Stomach (tissue), 9 donors: ENCODE data around the gene CSMD2. TPM values are rescaled to one million over a fixed set of nuclear protein-coding genes. Genes with fewer than 3 reads are reported as not detected.
A peak's percentile ranks its signal among the peaks of the same experiment; 100 is the strongest.

Source experiments
- DNase-seq, 2 donors: peaks; one replicate each; pipeline versions ENCODE4 v3.0.0 to v3.0.0-alpha.2; 2013 to 2019
- H3K27ac ChIP-seq, 5 donors: fragments of 200-600 bp in 4 of 5; sonication (generic) in 4 of 5; one replicate each; pipeline ENCODE4 v1.5.1; 2013 to 2019; ENCODE audit warnings: mild to moderate bottlenecking in 1 of 5, moderate library complexity in 1 of 5
- H3K27me3 ChIP-seq, 3 donors: fragments of 200-600 bp; sonication (generic); one replicate each; pipeline ENCODE4 v1.5.1; 2017 to 2019; ENCODE audit warnings: mixed run types in 1 of 3
- H3K36me3 ChIP-seq, 4 donors: fragments of 200-600 bp; sonication (generic); 1 replicate in 3 of 4; 2 replicates in 1 of 4; pipeline ENCODE4 v1.5.1; 2016 to 2019
- H3K4me1 ChIP-seq, 4 donors: fragments of 200-600 bp; sonication (generic); one replicate each; pipeline ENCODE4 v1.5.1; 2016 to 2019
- H3K4me3 ChIP-seq, 4 donors: fragments of 200-600 bp; sonication (generic) in 3 of 4; one replicate each; pipeline ENCODE4 v1.5.1; 2016 to 2019; ENCODE audit warnings: mild to moderate bottlenecking in 1 of 4
- H3K9me3 ChIP-seq, 4 donors: fragments of 200-600 bp; sonication (generic); one replicate each; pipeline ENCODE4 v1.5.1; 2016 to 2019
- CTCF ChIP-seq, 7 experiments: fragments of 450-650 bp in 4 of 7; fragments of 200-600 bp in 3 of 7; sonication (generic) in 3 of 7; IDR thresholded peaks; one replicate each; pipeline ENCODE4 v1.5.1; 2016 to 2019; ENCODE audit warnings: antibody characterized with exemption in 7 of 7, control low read depth in 2 of 7, mild to moderate bottlenecking in 1 of 7
- EP300 ChIP-seq: sonication (generic); formaldehyde crosslinking; IDR thresholded peaks from one replicate; pipeline ENCODE4 v1.6.1; 2017; ENCODE audit warnings: antibody characterized with exemption
- POLR2A ChIP-seq, 4 donors: fragments of 450-650 bp; IDR thresholded peaks; one replicate each; pipeline ENCODE4 v1.6.1; 2016; ENCODE audit warnings: antibody characterized with exemption in 4 of 4, control low read depth in 2 of 4, mild to moderate bottlenecking in 1 of 4, moderate library complexity in 1 of 4
- POLR2AphosphoS5 ChIP-seq, 3 donors: sonication (generic); formaldehyde crosslinking; IDR thresholded peaks; one replicate each; pipeline ENCODE4 v1.6.1; 2016; ENCODE audit warnings: antibody characterized with exemption in 3 of 3
- WGBS, 5 donors: extraction: QIAGEN DNeasy Blood & Tissue Kit in 3 of 5; methylation state at CpG; one replicate each; pipeline versions ENCODE4 v1.1.5 to v1.1.7; 2013 to 2018; 5-methylcytosine and 5-hydroxymethylcytosine counted together
- intact Hi-C: fragments of 100-400 bp; cut with DNase I; formaldehyde crosslinking; loops from one replicate; pipeline ENCODE4 v1.15.1; 2023; ENCODE audit warnings: low total_unique reads
- polyA plus RNA-seq, 3 donors: library from polyadenylated mRNA; stranded (reverse); fragments of 200-250 nt; gene quantifications; one replicate each; pipeline ENCODE4 v1.2.3, GENCODE V29; 2013
- total RNA-seq, 5 donors: library from RNA; depleted of rRNA; stranded (reverse); fragments of >200 nt; gene quantifications; one replicate each; pipeline versions ENCODE4 v1.1.0 to v1.2.3, GENCODE V29; 2014 to 2016
- donor health status: healthy with polysubstance abuse.
- donor health status: Bipolar disorder and iron deficiency.
- donor health status: healthy.

CSMD2 gene
- total and polyA plus RNA-seq, 8 donors, result 0.10 to 3.5 (median 0.37) TPM; not detected in 1

- WGBS, 5 donors, result 80 to 90% (median 83%) methylated on average over 7 to 12 of the region's 12 CpGs
- Histone ChIP-seq H3K27ac (no peak overlapping the region), H3K9me3 (no peaks in the 10 kb centered on the region), H3K27me3 (no peaks in the 10 kb centered on the region), H3K4me1 (no peaks in the 10 kb centered on the region), H3K4me3 (no peak overlapping the region), H3K36me3 (no peaks in the 10 kb centered on the region)
- intact Hi-C loops, result no loop called here
- TF ChIP-seq CTCF (IDR thresholded peaks at IDR 0.05), result no peak
- no peak for TF ChIP-seq POLR2AphosphoS5 (IDR thresholded peaks at IDR 0.05)
- TF ChIP-seq POLR2A (IDR thresholded peaks at IDR 0.05), result no peak
- no peak for TF ChIP-seq EP300
- DNase-seq, result no peak
Observed at GRCh38 chr1:33607444-33608005, 557.5 kb downstream of the CSMD2 start.

GRCh38 chr1:33606272-33606671, 558.8 kb downstream of the CSMD2 start:
- intact Hi-C loops, result no loop called here
- Histone ChIP-seq H3K27me3 (no peaks in the 10 kb centered on the region), H3K36me3 (no peaks in the 10 kb centered on the region), H3K27ac (no peak overlapping the region), H3K9me3 (no peaks in the 10 kb centered on the region), H3K4me1 (no peaks in the 10 kb centered on the region), H3K4me3 (no peak overlapping the region)
- TF ChIP-seq CTCF (IDR thresholded peaks at IDR 0.05) (no peak), POLR2AphosphoS5 (IDR thresholded peaks at IDR 0.05) (no peak), POLR2A (IDR thresholded peaks at IDR 0.05) (no peak), EP300 (no peak)
- WGBS, 5 donors, result 75 to 81% (median 77%) methylated on average over 9 of the region's 9 CpGs
- DNase-seq, result no peak

GRCh38 chr1:33602271-33602670, 562.8 kb downstream of the CSMD2 start:
- DNase-seq, result no peak
- no peak for TF ChIP-seq EP300
- no peaks in the 10 kb centered on the region for H3K27me3 ChIP-seq
- no peaks in the 10 kb centered on the region for H3K36me3 ChIP-seq
- H3K4me3 ChIP-seq, result no peak overlapping the region
- H3K27ac ChIP-seq, result no peak overlapping the region
- no peaks in the 10 kb centered on the region for H3K9me3 ChIP-seq
- H3K4me1 ChIP-seq, result no peaks in the 10 kb centered on the region
- 84 to 91% (median 85%) methylated on average over 9 of the region's 9 CpGs for WGBS, 5 donors
- intact Hi-C loops, result no loop called here

GRCh38 chr1:33601751-33602150, 563.3 kb downstream of the CSMD2 start:
- no peak for DNase-seq
- H3K4me1 ChIP-seq, result no peaks in the 10 kb centered on the region
- no peaks in the 10 kb centered on the region for H3K27me3 ChIP-seq
- H3K36me3 ChIP-seq, result no peaks in the 10 kb centered on the region
- no peak overlapping the region for H3K27ac ChIP-seq
- H3K4me3 ChIP-seq, result no peak overlapping the region
- intact Hi-C loops, result no loop called here
- WGBS, 5 donors, result 67 to 87% (median 82%) methylated on average over 2 of the region's 2 CpGs
- no peak for TF ChIP-seq CTCF (IDR thresholded peaks at IDR 0.05)
- TF ChIP-seq POLR2AphosphoS5 (IDR thresholded peaks at IDR 0.05), result no peak
- TF ChIP-seq POLR2A (IDR thresholded peaks at IDR 0.05), result no peak
- no peak for TF ChIP-seq EP300
- no peaks in the 10 kb centered on the region for H3K9me3 ChIP-seq

DNA sequence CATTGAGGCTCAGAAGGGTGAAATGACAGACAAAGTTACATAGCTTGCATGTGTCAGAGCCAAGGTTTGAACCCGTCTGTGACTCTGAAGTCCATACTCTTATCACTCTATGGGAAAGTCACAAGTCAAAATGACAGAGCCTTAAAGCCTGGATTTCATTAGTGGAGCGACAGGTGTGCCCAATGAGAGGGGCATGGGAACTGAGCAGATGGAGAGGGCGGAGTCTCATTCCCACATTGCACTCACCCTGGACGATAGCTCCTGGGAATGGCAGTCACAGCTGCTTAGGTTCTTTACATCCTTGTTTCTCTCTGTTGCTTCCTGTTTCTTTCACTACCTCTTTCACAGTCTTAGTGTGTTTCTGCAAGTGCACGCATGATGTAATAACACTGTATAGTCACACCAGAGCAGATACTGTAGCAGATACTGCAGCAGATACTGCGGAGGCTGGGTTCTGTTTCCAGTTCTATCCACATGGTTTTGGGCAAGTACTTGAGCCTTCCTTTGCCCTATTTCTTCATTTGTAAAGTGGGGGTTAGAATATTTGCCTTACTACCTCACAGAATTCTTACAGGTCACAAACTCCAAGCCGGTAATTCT, 565.4 kb downstream of the CSMD2 start:
- intact Hi-C loops, result no loop called here

More for the DNA sequence above, 565.4 kb downstream of the CSMD2 start:
- peak in 1 of 2 donors; percentile 27 for DNase-seq
- no peak overlapping the region for H3K27ac ChIP-seq
- H3K9me3 ChIP-seq, result no peaks in the 10 kb centered on the region
- WGBS, 5 donors, result 79 to 85% (median 82%) methylated on average over 7 of the region's 7 CpGs
- no peak for TF ChIP-seq POLR2AphosphoS5 (IDR thresholded peaks at IDR 0.05)
- no peak for TF ChIP-seq EP300
- no peak for TF ChIP-seq CTCF (IDR thresholded peaks at IDR 0.05)
- TF ChIP-seq POLR2A (IDR thresholded peaks at IDR 0.05), result no peak
- H3K36me3 ChIP-seq, result no peaks in the 10 kb centered on the region
- no peaks in the 10 kb centered on the region for H3K4me1 ChIP-seq
- H3K4me3 ChIP-seq, result no peak overlapping the region
- H3K27me3 ChIP-seq, result no peaks in the 10 kb centered on the region
